Astrocyte of the cerebellum (primary cell): ENCODE data around the gene MBD3L4.

ENCODE experiments used
- DNase-seq: peaks from one replicate; pipeline ENCODE4 v3.0.0-alpha.2; 2011; ENCODE audit warnings: low read depth
- H3K4me3 ChIP-seq: 2 replicates; pipeline ENCODE4 v1.5.1; 2011; ENCODE audit warnings: mild to moderate bottlenecking, low read depth, low read length, moderate library complexity
- CTCF ChIP-seq: IDR thresholded peaks from 2 replicates; pipeline ENCODE4 v1.5.1; 2012; ENCODE audit warnings: low read length, low read depth, moderate library complexity, mild to moderate bottlenecking; ENCODE audit errors: missing control alignments
- in situ Hi-C: cut with HindIII; loops from 2 replicates; pipeline ENCODE4 v1.10.0; 2017; ENCODE audit warnings: low sequenced_read_pairs

The MBD3L4 gene

GRCh38 chr19:6988257-6988656 is 51.7 kb downstream of the MBD3L4 start:
- in situ Hi-C loops: no loop called here
- DNase-seq: no peak
- TF ChIP-seq CTCF: no peak
- H3K4me3 ChIP-seq: no peak overlapping the region

DNA sequence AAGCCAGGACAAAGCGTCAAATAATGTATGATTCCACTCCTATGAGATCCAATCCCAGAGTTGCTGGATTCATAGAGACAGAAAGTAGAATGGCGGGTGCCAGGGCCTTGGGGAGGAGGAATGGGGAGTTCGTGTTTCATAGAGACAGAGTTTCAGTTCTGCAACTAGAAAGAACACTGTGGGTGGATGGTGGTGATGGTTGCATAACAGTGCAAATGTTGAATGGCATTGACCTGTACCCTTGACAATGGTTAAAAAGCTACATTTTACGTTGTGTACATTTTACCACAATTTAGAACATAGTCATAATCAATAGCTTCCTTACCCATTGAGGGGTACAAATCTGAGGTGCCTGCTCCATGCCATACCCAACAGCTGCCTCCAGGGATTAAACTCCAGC is 52.1 kb downstream of the MBD3L4 start:
- in situ Hi-C loops: no loop called here
- no peak for DNase-seq
- no peak overlapping the region for H3K4me3 ChIP-seq
- TF ChIP-seq CTCF: no peak
